Lower lobe of right lung (tissue), 2 donors: ENCODE results near the gene SYNJ1. TPM values are rescaled to one million over a fixed set of nuclear protein-coding genes. Genes with fewer than 3 reads are reported as not detected.
"Not testable (repeated sequence)": the region's sequence is repeated elsewhere in the genome, so short reads cannot be mapped to it uniquely, and the experiment has no call there.

ENCODE experiments used
- ATAC-seq, 2 donors: fragments of 200-7000 bp; cut with Tn5 transposase; one replicate each; pipeline ENCODE4 v1.9.1; 2020 to 2022; ENCODE audit warnings: mild to moderate bottlenecking in 2 of 2, moderate library complexity in 2 of 2
- DNase-seq: peaks from one replicate; pipeline ENCODE4 v3.0.0-alpha.2; 2020
- H3K27ac ChIP-seq: fragments of 200-600 bp; one replicate; pipeline ENCODE4 v1.8.0; 2022
- H3K27me3 ChIP-seq: fragments of 200-600 bp; one replicate; pipeline ENCODE4 v1.8.0; 2022; ENCODE audit warnings: low read depth
- H3K36me3 ChIP-seq: fragments of 200-600 bp; one replicate; pipeline ENCODE4 v1.8.0; 2022; ENCODE audit warnings: mild to moderate bottlenecking
- H3K4me1 ChIP-seq: fragments of 200-600 bp; one replicate; pipeline ENCODE4 v1.8.0; 2022
- H3K4me3 ChIP-seq: fragments of 200-600 bp; one replicate; pipeline ENCODE4 v1.8.0; 2022; ENCODE audit warnings: mild to moderate bottlenecking
- H3K9me3 ChIP-seq: fragments of 200-600 bp; one replicate; pipeline ENCODE4 v1.8.0; 2022
- CTCF ChIP-seq: fragments of 200-600 bp; IDR thresholded peaks from one replicate; pipeline ENCODE4 v1.8.0; 2022; ENCODE audit warnings: antibody characterized with exemption, mild to moderate bottlenecking
- intact Hi-C: fragments of 100-400 bp; cut with DNase I; formaldehyde crosslinking; loops from one replicate; pipeline ENCODE4 v1.11.0; 2022
- total RNA-seq: library from RNA; stranded (reverse); fragmentation: NEBNext Ultra II Directional; extraction: Animal tissue kit (Norgen Biotek cat#: 25700); gene quantifications from one replicate; pipeline ENCODE4 v1.2.1, GENCODE V29; 2021
- donor health status: DM: no; HTN: yes; CAD: no; lungs with severe emphysema.

SYNJ1 gene
- total RNA-seq, 1 donor from 2014 or later: 23.1 TPM

- TF ChIP-seq CTCF: no peak
- no peaks in the 10 kb centered on the region for H3K9me3 ChIP-seq
- no peak for DNase-seq
- intact Hi-C loops: no loop called here
- no peak overlapping the region for H3K27ac ChIP-seq
- no peak for ATAC-seq
- H3K36me3 ChIP-seq: peaks cover 79% of the 10 kb centered on the region
- H3K4me1 ChIP-seq: no peaks in the 10 kb centered on the region
- no peaks in the 10 kb centered on the region for H3K27me3 ChIP-seq
- H3K4me3 ChIP-seq: no peak overlapping the region
These were observed 79.6 kb downstream of the SYNJ1 start for GRCh38 chr21:32648165-32648564.

DNA sequence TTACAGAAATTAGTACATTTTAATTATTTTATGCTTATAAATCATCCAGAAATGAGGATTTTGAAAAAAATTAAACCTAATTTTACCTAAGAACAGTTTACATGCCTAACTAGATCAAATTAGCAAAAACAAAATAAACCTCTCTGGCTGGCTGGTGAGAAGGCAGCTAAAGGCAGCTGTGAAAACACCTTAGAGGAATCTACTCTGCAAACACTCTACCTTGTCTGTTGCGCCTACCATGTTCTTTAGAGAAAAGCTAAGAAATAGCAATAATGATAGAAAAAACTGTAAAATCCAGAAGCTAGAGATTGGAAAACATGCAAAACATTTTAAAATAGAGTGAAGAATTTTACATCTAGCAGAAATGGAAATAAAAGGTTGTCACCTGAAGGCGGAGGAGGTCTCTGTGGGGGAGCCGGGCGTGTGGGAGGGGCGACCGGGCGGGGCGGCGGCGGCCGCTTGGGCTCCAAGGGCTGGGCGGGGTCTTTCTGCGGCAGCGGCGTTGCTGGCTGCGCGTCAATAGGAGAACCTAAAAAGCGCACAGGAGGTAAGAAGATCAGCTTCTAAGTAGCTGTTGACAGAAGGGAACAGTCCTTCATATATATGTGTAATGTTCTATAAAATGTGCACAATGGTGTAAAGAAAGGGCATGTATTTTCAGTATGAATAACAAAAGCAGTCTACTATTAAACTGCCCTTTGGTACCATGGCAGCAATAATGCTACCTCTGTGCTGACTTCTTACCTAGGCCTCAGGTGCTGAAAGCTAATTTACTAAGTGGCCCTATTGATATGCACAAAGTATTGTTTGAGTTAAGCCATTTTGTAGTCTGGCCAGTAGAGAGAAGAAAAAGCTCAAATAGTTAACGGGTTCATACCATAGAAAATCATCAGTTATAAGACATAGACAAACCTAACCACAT, 82.3 kb downstream of the SYNJ1 start:
- H3K9me3 ChIP-seq: no peaks in the 10 kb centered on the region
- TF ChIP-seq CTCF: no peak
- intact Hi-C loops: no loop called here
- ATAC-seq: peak in 1 of 2 donors; percentile 87
- H3K4me3 ChIP-seq: peak overlapping the region; percentile 9
- H3K4me1 ChIP-seq: no peaks in the 10 kb centered on the region
- no peaks in the 10 kb centered on the region for H3K27me3 ChIP-seq
- no peak for DNase-seq
- peaks cover 92% of the 10 kb centered on the region for H3K36me3 ChIP-seq
- H3K27ac ChIP-seq: no peak overlapping the region

- no peak overlapping the region for H3K4me3 ChIP-seq
- H3K36me3 ChIP-seq: peaks cover 92% of the 10 kb centered on the region
- H3K27ac ChIP-seq: no peak overlapping the region
These were observed 85.8 kb downstream of the SYNJ1 start for GRCh38 chr21:32641710-32642698.

GRCh38 chr21:32626621-32627196, 101.1 kb downstream of the SYNJ1 start:
- intact Hi-C loops: no loop called here
- Histone ChIP-seq H3K4me3 (no peak overlapping the region), H3K9me3 (no peaks in the 10 kb centered on the region), H3K4me1 (no peaks in the 10 kb centered on the region), H3K36me3 (peaks cover 27% of the 10 kb centered on the region), H3K27me3 (peaks cover 3% of the 10 kb centered on the region), H3K27ac (no peak overlapping the region)
- DNase-seq (no peak), ATAC-seq (no peak)
- TF ChIP-seq CTCF: no peak

More at GRCh38 chr21:32641710-32642698, 85.8 kb downstream of the SYNJ1 start:
- intact Hi-C loops: no loop called here
- ATAC-seq: no peak
- no peak for TF ChIP-seq CTCF
- DNase-seq: no peak
- H3K27me3 ChIP-seq: no peaks in the 10 kb centered on the region
- H3K4me1 ChIP-seq: no peaks in the 10 kb centered on the region
- no peaks in the 10 kb centered on the region for H3K9me3 ChIP-seq

- H3K27ac ChIP-seq, H3K36me3 ChIP-seq, DNase-seq, intact Hi-C loops, H3K9me3 ChIP-seq, H3K4me1 ChIP-seq, ATAC-seq, H3K4me3 ChIP-seq: not testable (repeated sequence)
- peaks cover 14% of the 10 kb centered on the region for H3K27me3 ChIP-seq
These were observed 109.6 kb downstream of the SYNJ1 start for GRCh38 chr21:32618218-32618617.
